Ovary (tissue), 3 donors: ENCODE results near the gene CFH.

ENCODE experiments used
- CTCF ChIP-seq, 3 donors: fragments of 450-650 bp in 2 of 3; fragments of 200-600 bp in 1 of 3; IDR thresholded peaks; one replicate each; pipeline versions ENCODE4 v1.5.1 to v1.8.0; 2016 to 2022; ENCODE audit warnings: antibody characterized with exemption in 3 of 3, mild to moderate bottlenecking in 1 of 3
- POLR2A ChIP-seq: fragments of 450-650 bp; IDR thresholded peaks from one replicate; pipeline ENCODE4 v1.6.1; 2017; ENCODE audit warnings: antibody characterized with exemption, mild to moderate bottlenecking, moderate library complexity
- donor health status: DM: no; HTN: no; CAD: no.

GRCh38 chr1:196779093-196779492 lies 127.2 kb downstream of the CFH start:
- TF ChIP-seq CTCF (IDR thresholded peaks at IDR 0.05) (no peak), POLR2A (no peak)
